GM21423 (cell line): ENCODE data around the gene TSPAN15.
A peak's percentile ranks its signal among the peaks of the same experiment; 100 is the strongest.

Experiments
- ATAC-seq: cut with Tn5 transposase; IDR thresholded peaks from one replicate; pipeline ENCODE4 v1.9.1; 2021; ENCODE audit warnings: mild to moderate bottlenecking, moderate library complexity; ENCODE audit not compliant: unreplicated experiment

The TSPAN15 gene

DNA sequence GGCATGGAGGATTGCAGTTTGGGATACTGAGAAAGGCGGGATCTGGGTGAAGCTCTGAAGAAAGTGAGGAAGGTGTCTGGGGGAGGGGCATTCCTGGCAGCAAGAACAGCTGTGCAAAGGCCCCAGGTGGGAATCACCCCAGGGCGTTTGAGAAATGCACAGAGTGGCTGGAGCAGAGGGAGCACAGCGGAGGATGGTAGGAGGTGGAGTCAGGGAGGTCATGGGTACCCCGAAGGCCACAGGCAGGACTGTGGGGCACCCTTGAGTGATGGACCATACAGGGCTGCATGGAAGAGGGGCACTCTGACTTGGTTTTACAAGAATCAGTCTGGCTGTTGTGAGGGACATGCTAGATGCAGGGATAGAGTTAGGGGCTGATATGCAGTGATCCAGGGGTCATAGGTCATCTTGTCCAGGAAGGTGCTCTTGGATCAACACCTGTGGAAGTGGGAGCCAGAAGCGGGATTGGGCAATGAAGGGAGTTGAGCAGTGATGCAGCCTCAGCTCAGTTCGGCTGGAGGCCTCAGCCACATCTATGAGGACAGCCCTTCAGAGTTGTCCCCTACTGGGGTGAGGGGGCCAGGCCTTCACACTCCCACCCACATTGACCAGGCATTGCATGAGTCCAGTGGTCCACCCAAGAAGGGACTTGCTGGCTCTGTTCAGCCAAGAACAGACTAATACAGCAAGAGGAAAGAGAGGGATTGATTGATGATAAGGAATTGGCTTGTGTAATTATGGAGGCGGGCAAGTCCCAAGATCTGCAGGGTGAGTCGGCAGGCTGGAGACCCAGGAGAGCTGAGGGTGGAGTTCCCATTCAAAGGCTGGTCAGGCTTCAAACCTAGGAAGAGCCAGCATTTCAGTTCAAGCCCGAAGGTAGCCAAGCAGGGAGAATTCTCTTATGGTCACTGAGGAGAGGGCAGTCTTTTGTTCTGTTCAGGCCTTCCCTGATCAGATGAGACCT lies 48.7 kb downstream of the TSPAN15 start:
- ATAC-seq: no peak

DNA sequence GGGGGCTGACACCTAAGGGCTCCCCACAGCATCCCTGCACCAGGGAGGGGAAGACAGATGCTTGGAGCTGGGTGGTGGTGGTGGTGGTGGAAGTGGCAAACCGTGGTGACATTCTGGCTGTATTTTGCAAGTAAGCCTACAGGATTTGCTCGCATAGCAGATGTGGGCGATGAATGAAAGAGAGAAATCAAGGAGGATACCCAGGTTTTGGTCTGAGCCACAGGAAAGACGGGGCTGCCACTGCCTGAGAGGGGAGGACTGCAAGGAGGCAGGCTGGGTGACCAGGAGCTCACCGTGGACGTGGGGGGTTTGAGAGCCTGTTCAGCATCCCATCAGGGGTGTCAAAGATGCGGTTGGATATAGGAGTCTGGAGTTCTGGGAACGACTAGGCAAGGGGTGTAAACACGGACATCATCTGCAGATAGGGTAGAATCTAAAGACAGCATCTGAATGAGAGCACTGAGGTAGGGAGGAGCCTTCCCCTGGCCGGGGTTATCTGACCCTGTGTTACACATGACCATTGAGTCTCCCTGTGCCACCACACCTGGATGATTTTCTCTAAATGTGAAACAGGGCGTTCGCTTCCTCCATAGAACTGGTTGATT lies 49.7 kb downstream of the TSPAN15 start:
- ATAC-seq: no peak

DNA sequence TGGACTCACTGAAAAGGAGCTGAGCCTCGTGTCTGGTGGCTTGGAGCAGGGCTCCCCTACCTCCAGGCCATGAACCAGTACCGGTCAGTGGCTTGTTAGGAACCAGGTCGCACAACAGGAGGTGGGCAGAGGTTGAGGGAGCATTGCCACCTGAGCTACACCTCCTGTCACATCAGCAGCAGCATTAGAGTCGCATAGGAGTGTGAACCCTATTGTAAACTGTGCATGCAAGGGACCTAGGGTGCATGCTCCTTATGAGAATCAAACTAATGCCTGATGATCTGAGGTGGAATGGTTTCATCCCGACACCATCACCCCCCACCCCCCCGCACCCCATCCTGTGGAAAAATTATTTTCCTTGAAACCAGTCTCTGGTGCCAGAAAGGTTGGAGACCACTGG lies 50.4 kb downstream of the TSPAN15 start:
- no peak for ATAC-seq

DNA sequence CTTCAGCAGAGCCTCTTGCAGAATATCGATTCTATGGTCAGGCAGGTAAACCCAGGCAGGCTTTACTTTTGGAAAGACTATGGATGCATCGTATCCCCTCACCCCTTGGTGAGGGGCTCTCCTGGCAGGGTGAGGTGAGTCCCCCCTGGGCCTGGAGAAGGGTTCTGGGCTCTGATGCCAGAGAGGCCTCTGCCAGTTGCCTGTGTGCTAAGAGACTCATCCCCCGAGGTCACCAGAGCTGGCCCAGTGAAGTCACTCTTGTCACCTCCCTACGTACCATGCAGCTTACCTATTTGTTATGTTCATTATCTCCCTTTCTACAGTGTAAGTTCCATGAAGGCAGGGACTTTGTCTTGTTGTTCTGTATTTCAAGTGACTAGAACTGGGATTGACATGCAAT lies 51.3 kb downstream of the TSPAN15 start:
- ATAC-seq: no peak

DNA sequence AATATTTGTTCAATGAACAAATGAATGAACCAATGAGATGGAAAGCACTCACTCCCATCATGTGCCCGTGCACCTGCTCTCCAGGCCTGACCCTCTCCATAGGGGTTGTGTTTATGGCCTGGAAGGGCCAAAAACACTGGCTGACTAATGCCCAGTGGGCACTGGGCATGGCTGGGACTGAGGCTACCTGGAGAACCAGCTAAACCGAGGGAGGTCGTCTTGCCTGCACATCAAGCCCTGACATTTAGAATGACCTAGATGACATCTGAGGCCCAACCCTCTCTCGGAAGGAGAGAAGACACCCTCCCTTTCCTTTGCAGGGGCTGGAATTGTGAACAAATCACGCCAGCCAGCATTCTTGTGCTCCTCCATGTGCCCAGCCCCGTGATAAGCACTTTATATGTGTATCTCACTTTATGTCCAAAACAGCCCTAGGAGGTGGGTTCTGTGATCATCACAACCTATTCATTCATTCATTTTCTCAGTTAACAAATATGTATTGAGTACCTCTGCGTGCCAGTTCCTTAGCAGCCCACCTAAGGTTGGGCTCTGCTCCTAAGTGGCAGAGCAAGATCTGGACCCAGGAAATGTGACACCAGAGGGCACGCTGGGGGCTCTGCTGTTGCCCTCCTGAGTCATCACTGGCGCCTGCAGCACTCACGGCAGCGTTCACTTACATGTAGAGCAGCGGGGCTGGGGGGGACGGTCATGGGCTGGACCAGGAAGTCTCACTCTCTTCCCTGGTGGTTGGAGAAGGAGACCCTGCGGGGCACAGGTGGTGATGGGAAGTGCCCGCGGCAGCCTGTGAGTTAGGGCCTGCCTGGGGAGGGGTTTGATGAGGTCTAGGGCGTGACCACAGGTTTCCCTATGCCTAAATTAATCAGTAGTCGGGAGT lies 52.0 kb downstream of the TSPAN15 start:
- ATAC-seq: no peak

DNA sequence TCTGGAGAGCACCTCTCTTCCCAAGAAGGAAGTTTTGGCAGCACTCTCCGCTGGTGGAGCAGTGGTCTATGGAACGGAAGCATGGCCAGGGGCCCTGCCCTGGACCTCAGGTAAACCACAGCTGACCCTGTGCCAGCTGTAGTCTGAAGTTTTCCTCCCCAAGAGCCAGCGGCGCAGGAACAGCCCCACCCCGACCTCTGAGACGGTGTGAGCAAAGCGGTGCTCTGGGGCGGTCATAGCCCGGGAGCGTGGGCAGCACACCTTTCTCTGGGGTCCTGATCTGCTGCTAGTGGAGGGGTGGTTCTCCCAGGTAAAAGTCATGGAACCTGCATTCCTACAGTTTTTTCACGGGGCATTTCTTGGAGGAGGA lies 52.6 kb downstream of the TSPAN15 start:
- no peak for ATAC-seq

DNA sequence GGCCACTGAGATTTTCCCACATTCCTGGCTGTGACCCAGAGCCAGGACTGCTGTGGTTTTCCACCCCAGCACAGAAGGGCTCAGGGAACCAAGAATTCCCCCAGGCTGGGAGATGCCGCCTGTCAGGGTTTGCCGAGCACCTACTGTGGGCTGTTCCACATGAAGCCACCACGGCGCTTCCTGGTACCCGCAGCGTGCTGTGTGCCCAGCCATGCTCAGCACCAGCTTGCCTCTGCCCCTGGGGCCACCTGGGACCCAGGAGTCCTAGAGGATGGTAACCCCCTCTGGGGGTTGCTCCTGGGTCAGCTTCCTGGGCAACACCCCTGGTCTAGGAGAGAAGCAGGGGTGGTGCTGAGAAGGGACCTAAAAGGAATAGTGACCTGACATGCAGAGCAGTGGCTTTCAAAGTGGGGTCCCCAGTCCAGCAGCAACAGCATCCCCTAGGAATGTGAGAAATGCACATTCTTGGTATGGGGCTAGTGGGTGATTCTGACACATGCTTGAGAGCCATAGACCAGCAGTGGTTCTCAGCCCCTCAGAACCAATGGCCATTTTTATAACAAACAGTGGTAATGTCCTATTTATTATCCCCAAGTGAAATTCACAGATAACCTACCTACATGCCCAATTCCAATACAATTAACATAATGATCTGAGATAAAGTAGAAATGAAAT lies 53.4 kb downstream of the TSPAN15 start:
- ATAC-seq: no peak

DNA sequence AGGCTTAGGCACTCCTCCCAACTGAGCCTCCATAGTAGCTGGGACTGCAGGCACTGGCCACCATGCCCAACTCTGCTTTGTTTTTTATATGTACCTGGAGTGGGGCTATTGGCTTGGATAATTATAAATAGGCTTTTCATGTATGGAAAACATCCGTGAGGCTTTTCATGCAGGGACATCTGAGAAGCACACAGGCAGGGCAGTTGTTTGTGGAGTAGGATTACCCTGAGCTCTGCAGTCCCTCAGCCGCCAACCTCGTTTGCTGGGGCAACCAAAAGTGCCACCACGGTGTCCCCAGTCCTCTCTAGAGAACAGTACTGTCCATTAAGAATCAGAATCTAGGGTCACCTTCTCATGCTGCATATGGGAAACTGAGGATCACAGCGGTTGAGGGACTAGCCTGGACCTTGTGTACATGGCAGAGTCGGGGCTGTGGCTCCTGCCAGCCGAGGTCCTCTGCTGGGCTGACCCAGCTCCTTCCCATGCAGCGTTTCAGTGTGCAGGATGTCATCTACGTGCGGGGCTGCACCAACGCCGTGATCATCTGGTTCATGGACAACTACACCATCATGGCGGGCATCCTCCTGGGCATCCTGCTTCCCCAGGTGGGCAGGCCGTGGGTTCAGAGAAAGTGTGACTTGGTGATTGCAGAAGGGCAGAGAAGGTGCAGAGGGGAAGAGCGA lies 54.5 kb downstream of the TSPAN15 start:
- no peak for ATAC-seq

DNA sequence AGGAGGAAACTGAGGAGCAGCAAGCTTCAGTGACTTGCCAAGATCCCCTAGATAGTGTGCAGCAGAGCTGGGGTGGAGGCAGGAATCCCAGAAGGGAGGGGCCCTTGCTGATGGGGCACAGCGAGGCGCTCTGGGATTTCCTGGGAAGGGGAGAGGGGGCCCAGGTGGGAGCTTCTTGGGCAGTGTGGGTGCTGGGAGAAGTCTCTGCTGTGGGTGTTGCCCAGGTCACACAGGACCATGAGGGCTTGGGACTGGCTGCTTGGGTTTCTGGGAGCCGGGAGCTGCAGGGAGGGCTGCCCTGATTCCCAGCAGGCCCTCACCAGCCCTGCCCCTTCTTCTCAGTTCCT lies 55.2 kb downstream of the TSPAN15 start:
- ATAC-seq: no peak

DNA sequence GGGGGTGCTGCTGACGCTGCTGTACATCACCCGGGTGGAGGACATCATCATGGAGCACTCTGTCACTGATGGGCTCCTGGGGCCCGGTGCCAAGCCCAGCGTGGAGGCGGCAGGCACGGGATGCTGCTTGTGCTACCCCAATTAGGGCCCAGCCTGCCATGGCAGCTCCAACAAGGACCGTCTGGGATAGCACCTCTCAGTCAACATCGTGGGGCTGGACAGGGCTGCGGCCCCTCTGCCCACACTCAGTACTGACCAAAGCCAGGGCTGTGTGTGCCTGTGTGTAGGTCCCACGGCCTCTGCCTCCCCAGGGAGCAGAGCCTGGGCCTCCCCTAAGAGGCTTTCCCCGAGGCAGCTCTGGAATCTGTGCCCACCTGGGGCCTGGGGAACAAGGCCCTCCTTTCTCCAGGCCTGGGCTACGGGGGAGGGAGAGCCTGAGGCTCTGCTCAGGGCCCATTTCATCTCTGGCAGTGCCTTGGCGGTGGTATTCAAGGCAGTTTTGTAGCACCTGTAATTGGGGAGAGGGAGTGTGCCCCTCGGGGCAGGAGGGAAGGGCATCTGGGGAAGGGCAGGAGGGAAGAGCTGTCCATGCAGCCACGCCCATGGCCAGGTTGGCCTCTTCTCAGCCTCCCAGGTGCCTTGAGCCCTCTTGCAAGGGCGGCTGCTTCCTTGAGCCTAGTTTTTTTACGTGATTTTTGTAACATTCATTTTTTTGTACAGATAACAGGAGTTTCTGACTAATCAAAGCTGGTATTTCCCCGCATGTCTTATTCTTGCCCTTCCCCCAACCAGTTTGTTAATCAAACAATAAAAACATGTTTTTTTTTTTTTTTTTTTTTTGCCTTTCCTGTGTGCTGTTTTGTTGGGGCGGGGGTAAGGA lies 55.8 kb downstream of the TSPAN15 start:
- no peak for ATAC-seq

DNA sequence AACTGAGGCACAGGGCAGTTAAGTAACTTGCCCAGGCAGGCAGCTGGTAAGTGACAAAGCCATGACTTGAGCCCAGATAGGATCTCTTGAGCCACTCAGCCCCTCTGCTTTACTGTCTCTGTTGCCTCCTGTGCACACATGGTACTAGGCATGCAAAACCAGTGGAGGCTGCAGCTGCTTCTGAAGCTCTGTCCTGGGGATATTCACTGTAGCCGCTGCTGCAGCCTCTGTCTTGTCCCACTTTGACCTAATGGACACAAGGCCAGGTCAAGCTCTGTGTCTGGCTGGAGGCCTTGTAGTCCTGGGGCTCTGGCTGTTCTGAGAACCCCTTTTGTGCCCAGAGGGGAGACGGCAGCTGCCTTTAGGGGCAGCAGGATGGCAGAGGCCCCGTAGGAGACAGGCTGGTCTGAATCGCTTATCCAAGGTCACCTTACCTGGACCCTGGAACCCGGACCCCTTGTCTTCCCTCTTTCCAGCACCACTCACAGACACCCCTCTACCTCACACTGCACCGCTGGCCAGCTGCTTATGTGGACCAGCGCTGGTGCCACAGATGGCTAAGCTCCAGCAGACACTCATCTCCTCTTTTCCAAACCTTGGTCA lies 57.6 kb downstream of the TSPAN15 start:
- ATAC-seq: no peak

DNA sequence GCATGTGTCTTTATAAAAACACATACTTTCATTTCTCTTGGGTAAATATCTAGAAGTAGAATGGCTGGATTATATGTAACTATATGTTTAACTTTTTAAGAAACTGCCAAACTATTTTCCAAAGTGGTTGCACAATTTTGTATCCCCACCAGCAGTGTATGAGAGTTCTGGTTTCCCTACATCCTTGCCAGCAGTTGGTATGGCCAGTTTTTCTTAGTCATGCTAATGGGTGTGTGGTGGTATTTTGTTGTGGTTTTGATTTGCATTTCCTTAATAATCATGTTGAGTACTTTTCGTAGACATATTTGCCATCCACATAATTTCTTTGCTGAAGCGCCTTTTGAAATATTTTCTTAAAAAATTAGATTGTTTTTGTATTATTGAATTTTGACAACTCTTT lies 61.6 kb downstream of the TSPAN15 start:
- ATAC-seq: no peak

DNA sequence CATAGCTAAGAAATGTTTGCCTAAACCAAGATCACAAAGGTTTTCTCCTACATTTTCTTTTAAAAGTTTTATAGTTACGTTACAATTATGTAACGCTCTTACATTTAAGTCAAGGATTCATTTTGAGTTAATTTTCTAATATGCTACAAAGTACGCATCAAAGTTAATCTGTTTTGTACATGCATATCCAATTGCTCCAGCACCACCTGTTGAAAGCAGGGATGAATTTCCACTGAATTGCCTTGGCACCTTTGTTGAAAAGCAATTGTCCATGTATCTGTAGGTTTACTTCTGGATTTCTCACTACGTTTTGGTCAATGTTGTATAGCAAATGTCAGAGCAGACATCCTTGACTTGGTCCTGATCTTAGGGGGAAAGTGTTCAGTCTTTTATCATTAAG lies 62.4 kb downstream of the TSPAN15 start:
- no peak for ATAC-seq

DNA sequence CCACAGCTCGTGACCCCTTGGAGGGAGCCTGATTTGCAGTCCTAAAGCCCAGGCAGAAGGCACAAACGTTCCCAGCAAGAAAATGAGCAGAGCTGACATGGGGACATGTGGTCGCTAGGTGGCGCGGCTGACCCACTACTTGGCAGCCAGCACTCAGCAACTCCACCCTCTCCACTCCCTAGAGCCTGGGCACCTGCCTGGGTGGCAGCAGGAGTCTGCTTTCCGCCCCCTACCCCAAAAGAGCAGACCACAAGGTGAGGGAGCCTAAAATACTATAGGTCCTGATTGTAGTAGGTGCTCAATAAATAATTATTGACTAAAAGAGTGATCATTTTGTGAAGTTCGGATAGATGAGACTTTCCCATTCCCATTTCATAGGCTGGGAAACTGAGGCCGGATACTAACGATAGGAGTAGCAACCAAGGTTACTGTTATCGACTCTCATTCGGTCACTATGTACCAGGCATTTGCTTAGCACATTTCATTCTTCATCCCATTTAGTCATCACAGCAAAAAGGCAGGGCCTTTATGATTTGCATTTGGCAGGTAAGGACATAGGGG lies 64.5 kb downstream of the TSPAN15 start:
- ATAC-seq: peak; percentile 64

DNA sequence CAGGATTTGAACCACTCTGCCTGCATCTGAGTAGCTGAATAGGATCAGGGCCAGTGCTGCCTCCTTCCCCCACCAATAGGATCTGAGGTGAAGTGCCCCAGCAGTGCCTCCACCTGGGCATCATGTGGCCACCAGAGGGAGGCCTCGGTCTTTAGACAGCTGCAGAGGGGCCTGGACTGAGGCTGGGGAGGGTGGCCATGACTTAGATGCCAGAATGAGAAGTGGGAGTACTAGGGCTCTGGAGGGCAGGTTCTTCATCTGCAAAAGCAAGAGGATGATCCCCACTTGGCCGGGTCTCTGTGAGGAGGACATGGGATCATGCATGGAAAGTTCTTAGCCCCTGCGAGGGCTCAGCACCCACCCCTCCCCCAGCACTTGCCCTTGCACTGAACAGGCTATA lies 65.1 kb downstream of the TSPAN15 start:
- no peak for ATAC-seq

DNA sequence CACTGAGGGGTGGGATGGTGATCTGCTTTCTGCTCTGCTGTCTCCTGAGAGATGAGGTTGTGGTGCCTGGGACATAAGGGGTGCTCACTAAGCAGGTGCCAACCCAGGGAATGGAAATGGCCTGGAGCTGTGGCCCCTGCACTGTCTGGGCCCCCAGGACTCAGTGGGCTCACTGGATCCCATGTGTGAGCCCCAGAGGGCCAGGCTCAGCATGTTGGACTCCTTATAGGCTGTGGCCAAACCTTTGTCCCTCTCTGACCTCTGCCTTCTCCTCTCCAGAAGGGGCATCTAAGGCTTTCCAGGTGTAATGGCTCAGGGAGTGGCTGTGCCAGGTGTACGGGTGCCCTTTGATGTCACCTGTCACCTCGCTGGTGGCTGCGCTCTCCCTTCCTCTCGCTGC lies 65.5 kb downstream of the TSPAN15 start:
- no peak for ATAC-seq

DNA sequence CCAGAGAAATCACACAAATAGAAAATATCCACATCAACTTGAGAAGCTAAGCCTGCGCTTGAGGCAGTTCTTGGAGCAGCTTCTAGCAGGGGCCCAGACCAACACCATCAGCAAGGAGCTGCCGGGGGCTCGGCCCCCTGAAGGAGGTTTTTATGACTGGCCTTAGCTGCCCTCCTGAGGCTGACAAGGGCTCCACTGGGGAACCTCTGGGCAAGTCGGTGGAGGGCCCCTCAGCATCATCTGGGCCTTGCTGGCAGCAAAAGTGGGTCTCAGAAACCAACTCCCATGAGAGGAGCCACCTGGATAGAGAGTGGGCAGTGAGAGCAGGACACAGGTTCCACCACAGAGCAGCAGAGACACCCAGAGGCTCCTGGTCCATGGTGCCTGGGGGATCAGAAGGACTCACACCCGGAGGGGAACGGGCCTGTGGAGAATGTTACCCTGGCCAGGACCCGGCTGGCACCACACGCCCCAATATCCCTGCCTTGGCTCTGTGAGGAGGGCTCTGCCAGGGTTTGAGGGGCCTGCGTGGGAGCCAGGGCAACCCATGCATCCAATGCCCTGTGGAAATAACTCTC lies 66.1 kb downstream of the TSPAN15 start:
- ATAC-seq: no peak

DNA sequence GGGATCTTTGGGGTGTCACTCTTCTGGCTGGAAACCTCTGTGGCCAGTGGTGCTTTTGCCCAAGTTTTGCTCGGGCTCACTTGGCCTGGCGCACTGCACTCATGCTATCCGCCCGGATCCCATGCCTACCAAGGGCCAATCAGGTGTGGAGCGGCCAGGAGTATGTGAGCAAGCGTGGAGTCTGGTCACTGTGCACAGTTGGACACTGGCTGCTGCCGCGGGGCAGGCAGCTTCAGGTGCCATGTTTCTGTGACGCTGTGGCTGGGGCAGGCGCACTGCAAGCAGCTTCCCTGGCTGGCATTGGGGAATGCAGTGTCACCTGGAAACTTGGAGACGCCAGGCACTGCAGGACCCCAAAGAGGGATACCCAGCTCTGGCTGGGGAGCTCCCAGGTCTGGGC lies 76.7 kb downstream of the TSPAN15 start:
- ATAC-seq: no peak
